GM04503 (cell line): ENCODE data around the gene NEURL4.
"Not testable (repeated sequence)": the region's sequence is repeated elsewhere in the genome, so short reads cannot be mapped to it uniquely, and the experiment has no call there.

Source experiments
- DNase-seq: peaks from one replicate; pipeline ENCODE4 v3.0.0-alpha.2; 2012; ENCODE audit warnings: low read depth

Gene NEURL4

DNA sequence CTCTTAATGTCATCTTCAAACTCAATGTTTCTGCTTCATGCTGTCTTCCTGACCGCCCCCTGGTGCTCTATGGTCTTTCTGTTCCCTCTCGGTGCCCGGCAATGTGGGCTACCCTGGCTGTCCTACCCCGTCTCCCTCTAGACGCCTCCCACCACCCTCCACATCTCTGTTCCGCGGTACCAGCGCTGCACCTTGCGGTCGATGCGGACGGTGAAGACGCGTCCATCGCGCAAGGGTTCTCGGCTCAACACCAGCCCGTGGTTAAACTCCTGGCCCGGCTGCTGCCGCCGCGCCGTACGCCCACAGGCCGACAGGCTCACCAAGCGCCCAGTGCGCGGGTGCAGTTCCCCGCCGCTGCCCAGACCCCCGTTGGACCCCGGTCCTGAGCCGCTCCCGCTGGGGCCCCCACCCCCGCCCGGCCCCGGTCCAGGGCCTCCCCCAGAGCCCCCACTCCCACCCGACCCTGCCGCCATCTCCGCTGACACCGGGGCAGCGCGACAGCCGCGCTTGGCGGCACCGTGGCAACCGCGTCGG is at the start of gene NEURL4:
Gene NEURL4, minus strand, starts transcription at position 496 of the 534 bp plus-strand sequence. Its CDS starts 23 bp downstream, at position 473.
- no peak for DNase-seq

DNA sequence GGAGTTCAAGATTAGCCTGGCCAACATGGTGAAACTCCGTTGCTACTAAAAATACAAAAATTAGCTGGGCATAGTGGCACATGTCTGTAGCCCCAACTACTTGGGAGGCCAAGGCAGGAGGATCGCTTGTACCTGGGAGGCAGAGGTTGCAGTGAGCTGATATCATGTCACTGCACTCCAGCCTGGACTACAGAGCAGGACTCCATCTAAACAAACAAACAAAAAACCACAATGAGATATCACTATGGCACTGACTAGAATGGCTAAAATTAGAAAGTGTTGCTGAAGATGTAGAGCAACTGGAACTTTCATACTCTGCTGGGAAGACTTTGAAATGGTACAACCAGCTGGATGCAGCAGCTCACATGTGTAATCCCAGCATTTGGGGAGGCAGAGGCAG is 45.2 kb upstream of the NEURL4 start:
- DNase-seq, result no peak

DNA sequence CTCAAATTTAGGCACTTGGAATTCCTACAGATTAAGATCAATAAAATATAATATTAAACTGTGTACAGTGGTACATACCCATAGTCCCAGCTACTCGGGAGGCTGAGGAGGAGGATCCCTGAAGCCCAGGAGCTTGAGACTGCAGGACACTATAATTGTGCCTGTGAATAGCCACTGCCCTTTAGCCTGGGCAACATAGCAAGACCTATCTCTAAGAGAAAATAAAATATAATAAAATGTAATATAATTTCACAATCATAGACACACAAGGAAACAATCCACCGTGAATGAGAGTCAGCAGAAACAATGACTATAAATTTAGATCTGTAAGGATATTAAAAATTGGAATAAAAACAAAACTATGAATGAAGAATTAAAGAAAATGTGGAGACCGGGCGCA is 41.7 kb upstream of the NEURL4 start:
- no peak for DNase-seq

DNA sequence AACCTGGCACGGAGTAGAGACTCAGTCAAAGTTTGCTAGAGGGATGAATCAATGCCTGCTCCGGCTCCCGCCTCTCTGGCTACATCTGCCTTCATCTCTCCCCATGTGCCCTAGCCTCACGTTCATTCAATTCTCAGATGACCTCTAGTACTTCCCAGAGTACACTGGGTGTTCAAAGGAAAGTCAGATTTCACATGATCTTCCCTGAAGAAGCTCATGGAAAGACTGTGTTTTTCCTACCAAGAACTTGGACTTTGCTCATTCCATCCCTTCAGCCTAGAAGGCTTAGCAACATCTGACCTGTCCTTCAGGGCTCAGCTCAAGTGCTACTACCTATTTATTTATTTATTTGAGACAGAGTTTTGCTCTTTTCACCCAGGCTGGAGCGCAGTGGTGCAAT is 40.7 kb upstream of the NEURL4 start:
- no peak for DNase-seq

DNA sequence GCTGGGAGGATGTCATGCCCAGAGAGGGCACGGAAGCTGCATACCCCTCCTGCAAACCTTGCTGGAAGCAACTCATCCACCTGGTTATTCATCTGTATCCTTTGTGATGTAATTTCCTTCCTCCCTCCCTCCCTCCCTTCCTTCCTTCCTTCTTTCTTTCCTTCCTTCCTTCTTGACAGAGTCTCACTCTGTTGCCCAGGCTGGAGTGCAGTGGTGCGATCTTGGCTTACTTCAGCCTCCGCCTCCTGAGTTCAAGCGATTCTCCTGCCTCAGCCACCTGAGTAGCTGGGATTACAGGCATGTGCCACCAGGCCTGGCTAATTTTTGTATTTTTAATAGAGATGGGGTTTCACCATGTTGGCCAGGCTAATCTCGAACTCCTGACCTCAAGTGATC is 39.5 kb upstream of the NEURL4 start:
- DNase-seq, result not testable (repeated sequence)

DNA sequence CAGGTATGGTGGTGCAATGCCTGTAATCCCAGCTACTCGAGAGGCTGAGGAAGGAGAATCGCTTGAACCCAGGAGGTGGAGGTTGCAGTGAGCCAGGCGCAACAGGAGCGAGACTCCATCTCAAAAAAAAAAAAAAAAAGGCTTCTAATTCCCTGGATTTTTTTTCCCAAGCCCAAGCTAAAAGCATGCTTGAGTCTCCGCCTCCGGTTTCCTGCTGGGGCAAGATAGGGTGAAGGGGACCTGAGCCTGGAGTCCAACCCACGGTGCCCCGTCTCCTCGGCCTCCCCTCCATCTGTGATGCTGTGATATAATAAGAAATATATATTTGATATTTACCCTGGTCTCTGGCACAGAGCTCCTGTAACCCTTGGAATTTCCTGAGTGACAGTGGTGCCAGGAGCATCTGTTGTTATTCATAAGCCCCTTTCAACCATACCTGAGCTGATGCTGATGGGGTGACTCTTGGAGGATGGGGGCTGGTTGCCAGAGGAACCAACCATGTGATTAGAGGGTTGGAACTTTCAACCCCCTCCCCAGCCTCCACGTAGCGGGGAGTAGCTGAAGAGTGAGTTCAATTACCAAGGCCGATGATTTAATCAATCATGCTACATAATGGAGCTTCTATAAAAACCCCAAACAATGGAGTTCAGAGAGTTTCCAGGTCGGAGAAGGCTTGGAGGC is 38.9 kb upstream of the NEURL4 start:
- DNase-seq, result no peak

DNA sequence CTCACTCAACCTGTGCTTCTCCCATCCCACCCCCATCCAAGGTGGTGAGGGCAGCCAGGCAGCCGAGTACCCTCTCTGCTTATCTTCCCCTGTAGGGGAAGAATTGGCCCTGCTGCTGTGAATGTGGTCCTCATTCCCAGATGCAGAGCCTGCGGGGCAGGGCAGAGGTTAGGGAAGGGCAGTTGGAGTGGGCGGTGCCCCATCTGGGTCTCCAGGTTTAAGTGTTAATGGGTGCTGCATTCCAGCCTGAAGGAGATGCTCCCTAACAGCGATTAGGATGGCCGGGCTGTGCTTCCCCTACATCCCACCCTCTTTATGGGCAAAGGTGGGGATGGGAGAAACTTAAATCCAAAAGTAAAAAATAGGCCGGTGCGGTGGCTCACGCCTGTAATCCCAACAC is 37.9 kb upstream of the NEURL4 start:
- no peak for DNase-seq

DNA sequence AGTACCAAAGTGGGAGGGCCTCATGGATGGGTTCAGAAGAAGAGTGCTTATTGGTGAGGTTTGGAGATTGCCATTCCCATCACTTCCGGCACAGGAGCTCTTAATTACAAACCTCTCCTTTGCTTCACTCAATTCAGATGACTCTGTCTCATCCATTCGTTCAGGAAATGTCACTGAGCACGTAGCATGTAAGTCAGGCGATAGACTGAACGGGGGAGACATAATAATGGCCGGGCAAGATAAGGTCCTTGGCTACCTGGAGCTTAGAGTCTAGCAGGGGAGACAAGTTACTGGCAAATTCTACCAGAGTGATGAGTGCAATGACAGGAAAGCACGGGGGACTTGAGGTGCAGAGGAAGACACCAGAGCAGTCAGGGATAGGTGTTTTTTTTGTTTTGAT is 36.8 kb upstream of the NEURL4 start:
- not testable (repeated sequence) for DNase-seq

DNA sequence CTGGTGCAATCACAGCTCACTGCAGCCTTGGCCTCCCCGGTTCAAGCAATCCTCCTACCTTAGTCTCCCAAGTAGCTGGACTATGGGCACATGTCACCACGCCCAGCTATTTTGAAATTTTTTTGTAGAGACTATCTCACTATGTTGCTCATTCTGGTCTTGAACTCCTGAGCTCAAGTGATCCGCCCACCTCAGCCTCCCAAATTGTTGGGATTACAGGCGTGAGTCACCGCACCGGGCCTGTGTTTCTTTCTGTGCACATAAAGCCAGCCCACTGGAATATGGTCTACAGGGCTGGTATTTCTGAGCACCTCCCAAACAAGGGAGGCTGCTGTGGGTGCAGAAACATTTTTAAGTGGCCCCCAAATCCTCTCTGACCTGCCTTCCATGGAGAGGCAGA is 34.2 kb upstream of the NEURL4 start:
- DNase-seq, result no peak

DNA sequence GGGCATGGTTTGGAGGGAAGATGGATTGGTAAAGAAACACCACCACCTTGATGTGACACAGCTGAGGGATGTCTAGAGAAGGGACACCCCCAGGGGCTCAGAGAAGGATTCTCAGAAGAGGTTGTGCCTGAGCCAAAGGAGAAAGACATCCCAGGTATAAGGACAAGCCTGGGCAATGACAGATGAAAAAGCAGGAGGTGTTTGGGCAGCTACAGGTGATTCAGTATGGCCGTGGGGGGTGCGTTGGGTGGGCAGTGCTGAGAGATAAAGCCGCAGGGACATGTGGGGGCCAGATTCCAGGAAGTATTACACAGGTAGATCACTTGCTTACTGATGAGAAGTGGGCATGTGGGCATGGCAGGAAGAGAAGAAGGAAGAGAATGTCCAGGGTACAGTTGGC is 32.8 kb upstream of the NEURL4 start:
- DNase-seq, result no peak

DNA sequence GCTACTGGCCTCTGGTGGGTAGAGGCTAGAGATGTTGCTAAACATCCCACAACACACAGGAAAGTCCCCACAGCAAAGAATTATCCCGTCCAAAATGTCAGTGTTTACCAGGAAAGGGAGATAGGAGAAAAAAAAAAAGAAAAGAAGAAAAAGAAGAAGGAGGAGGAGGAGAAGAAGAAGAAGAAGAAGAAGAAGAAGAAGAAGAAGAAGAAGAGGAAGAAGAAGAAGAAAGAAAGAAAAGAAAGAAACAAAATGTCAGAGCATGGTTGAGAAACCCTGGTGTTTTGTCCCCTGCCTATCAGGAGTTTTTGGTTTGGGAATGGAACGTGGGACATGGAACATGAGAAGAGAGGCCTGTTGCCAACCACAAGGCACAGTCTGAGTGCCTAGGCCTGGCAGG is 28.2 kb upstream of the NEURL4 start:
- DNase-seq, result no peak

DNA sequence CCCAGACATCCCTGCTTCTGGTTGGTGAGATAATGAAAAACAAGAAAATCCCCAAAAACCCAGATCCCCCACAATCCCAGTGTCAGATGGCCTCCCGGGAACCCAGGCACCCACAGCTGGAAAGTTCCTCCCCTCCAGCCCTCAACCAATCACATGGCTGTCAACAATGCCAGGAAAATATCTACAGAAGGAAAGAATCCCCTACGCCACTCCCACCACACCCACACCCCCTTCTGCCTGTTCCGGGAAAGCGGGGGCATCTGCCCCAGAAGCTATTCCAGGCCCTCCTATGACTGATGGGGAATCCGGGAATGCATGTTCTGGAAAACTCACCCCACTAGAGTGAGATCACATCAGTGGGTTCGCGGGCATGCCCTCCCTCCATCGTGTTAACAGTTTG is 27.6 kb upstream of the NEURL4 start:
- no peak for DNase-seq

DNA sequence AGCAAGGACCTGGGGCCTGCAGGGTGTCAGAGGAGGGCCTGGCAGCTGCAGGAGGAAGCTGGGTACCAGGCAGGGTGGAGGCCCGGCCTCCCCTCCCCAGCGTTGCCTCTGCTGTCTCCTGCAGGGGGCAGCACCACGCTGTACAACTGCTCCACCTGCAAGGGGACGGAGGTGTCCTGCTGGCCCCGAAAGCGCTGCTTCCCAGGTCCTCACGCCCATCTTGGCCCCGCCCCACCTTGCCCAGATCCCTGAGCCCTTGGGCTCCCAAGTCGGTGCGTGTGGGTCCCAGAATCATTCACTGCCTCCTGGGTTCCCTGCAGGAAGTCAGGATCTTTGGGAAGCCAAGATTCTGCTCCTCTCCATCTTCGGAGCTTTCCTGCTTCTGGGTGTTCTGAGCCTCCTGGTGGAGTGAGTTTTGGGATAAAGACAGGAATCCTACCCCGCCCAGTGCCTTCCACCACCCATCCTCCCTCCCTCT is 27.0 kb upstream of the NEURL4 start:
- no peak for DNase-seq

DNA sequence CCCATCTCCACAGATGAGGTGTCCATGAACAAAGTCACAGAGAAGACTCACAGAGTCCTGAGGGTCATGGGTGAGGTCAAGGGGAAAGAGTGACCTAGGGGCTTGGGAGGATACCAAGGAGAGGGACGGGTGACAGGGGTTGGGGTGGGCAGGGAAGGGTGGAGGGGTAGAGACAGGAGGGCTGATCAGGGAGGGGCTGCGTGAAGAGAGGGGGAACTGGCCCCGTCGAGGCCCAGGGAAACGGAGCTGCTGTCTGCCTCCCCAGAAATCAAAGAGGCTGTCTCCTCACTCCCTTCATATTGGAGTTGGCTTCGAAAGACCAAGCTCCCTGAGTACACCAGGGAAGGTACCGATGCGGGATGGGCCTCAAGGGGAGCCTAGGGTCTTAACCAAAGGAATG is 26.4 kb upstream of the NEURL4 start:
- no peak for DNase-seq

DNA sequence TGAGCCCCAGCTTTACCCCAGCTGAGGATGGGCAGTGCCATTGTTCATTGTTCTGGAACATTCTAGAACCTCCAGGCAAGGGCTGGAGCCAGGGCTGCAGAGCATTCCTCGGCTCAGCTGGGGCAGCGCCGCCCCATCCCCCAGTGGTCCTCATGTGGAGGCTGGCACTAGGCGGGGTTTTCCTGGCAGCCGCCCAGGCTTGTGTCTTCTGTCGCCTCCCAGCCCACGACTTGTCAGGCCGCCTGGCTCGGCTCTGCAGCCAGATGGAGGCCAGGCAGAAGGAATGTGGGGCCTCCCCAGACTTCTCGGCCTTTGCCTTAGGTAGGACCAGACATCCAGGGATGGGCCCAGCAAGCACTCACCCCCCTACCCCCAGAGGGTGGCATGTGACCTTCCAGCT is 25.9 kb upstream of the NEURL4 start, which contains the start of gene TMEM95:
Gene TMEM95, plus strand, starts transcription at position 104 of the 400 bp plus-strand sequence. Its CDS starts 49 bp downstream, at position 153.
- DNase-seq, result no peak

DNA sequence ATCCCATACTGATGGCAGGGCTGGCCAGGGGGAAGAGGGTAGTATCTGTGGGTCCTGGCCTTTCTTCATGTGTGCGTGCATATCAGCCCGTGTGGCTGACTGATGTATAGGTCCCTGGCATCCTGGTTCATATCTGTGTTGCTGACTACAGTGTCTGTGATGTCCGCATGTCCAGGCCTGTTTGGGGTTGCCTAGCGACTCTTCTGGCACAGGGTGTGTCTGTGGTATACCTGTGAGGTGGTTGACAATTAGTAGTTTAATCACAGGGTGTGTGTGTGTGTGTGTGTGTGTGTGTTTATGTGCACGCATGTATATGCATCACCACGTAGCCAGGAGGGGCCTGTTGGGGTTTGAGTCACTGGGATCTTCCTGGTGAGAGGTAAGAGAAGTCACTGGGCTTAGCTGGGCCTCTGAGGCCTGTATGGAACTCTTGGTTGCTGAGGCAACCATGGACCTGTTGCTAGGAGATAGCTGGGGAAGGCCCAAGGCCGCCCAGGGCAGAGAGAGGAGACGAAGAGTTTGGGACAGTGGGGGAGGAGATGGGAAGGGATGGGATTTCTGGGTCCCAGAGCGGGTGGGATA is 25.2 kb upstream of the NEURL4 start:
- no peak for DNase-seq

DNA sequence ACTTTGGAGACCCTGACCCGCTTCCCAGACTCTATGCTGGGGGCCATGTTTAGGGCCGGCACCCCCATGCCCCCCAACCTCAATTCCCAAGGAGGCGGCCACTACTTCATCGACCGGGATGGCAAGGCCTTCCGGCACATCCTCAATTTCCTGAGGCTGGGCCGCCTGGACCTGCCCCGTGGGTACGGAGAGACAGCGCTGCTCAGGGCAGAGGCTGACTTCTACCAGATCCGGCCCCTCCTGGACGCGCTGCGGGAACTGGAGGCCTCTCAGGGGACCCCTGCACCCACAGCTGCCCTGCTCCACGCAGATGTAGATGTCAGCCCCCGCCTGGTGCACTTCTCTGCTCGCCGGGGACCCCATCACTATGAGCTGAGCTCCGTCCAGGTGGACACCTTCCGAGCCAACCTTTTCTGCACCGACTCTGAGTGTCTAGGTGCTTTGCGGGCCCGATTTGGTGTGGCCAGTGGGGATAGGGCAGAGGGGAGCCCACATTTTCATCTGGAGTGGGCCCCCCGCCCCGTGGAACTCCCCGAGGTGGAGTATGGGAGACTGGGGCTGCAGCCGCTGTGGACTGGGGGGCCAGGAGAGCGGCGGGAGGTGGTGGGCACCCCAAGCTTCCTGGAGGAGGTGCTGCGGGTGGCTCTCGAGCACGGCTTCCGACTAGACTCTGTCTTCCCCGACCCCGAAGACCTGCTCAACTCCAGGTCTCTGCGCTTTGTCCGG is 23.9 kb upstream of the NEURL4 start:
- no peak for DNase-seq

DNA sequence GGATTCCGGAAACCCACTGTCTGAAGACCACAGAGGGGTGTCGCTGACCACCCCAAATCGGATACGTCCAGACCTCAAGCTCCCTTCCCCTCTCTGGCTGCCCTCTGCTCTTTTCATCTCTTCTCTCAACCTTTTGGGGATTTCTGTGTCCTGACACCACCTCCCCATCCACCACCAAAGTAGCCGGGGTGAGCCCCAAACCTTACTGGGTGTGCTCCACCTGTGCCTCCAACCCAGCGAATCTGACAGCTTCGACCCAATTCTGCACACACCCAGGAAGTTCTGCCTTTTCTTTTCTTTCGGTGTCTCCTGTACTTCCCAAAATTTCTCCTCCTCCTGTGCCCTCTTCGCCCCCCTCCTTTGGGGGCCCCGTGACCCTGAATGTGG is 23.4 kb upstream of the NEURL4 start:
- no peak for DNase-seq

DNA sequence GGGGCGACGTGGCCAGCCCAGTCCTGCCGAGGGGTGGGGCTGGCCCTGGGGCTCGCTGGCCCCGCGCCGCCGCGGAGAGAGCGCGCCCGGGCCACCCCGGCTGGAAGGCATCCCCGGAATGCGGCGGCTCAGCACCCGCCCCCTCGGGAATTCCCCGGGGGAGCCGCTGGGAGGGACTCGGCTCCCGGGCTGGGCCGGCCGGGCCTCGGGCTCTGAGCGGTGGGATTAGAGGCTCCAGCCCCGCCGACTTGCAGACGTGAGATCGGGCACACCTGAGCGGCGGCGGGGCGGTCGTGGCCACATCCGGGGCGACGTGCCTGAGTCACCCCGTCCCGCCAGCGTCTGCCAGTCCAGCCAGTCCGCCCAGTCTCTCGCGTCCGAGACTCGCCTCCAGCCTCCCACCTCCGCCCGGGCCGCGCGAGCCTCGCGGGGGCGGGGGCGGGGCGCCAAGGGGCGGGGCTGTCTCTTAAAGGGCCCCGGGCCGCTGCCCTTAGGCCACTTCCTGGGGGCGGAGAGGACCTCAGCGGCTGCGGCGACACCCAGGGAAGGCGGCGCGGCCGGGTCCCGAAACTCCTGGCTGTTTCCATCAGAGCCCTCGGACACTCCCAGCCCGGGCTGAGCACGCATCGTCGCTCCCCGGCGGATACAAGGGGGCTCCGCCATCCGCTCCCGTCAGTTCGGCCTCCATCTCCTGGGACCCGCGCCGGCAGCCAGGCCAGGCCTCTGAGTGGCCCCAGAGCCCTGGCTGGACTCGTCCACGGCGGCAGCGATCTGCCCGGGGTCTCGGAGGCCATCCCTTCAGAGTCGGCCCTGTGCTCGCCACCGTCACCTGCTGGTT is 22.7 kb upstream of the NEURL4 start, which contains the start of gene KCTD11:
Gene KCTD11, plus strand, starts transcription at position 498 of the 838 bp plus-strand sequence.
- peak; percentile 62 for DNase-seq

DNA sequence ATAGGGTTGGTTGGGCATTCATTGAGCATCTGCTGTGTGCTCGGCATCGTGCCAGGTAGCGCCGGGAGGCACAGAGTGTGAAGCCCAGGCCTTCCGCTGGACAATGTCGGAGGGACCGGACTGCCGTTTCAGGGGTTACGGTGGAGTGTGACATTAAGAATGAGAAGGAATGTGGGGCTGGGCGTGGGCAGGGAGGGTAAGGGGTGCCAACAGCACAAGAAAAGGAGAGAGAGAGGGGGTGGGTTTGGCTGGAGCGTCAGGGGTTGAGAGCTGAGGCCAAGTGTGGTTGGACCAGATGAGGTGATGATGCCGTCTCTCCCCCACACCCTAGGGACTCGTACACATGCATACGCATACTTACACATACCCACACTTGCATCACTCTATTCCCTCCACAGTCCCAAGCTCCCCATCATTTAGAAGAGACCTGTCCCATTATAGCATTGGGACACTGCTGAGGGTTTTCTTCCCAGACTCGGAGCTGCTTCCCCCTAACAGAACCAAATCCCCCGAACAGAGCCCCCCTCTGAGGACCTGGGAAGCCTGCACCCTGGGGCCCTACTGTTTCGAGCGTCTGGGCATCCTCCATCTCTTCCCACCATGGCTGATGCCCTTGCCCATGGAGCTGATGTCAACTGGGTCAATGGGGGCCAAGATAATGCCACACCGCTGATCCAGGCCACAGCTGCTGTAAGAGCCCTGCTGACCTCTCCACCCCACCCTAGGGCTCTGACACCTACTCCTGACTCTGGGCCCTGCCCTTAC is 19.5 kb upstream of the NEURL4 start:
- DNase-seq, result no peak
